Bladder microvascular endothelial cell (primary cell): ENCODE results near the gene PARD6A. TPM values are rescaled to one million over a fixed set of nuclear protein-coding genes. Genes with fewer than 3 reads are reported as not detected.

Source experiments
- total RNA-seq: library from RNA; depleted of rRNA; stranded (reverse); fragments of >200 nt; gene quantifications from 2 replicates; pipeline ENCODE4 v1.2.3, GENCODE V29; 2014

Gene PARD6A
- total RNA-seq: 2.5 and 2.8 TPM in 2 replicates

DNA sequence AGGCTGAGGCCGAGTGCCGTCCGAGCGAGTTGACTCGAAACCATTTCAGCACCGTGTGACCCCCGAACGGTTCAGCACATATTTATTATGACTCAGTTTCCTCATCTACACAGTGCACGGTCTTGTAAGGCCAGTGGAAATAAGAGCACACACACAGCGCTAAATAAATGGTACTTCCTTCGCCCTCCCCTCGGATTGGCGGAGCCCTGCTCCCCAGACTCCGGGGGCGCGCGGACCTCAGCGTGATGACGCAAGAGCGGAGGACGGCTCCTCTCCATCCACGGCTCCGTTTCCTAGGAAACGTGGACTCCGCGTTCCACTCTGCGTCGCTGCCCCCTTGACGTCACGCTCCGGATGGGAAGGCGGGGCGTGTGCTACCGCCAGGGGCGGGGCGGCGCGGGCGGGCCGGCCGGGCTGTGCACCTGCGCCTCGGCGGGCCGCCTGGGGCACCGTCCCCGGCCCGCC lies at the start of gene PARD6A:
TSS of gene PARD6A (plus strand) at position 397 of the 465 bp plus-strand sequence. CDS start 79 bp downstream, outside the sequence.

GRCh38 chr16:67659675-67660563 lies 841 bp upstream of the PARD6A start, which contains the start of gene ACD:
ACD (minus strand) TSS chr16:67660260; CDS start chr16:67660220, 40 bp downstream.

GRCh38 chr16:67666559-67667452 lies 6.0 kb downstream of the PARD6A start, which contains the start of the genes C16orf86 and ENKD1:
C16orf86 (plus strand) TSS chr16:67666814; CDS start chr16:67666971, 157 bp downstream.
ENKD1 (minus strand) TSS chr16:67666750; CDS start chr16:67666442, 308 bp downstream.

Other genes with a start within 250 kb of the PARD6A start
- 2.8 and 5.6 TPM in 2 replicates for gene ZDHHC1, start 244.5 kb upstream of the PARD6A start, total RNA-seq
- 0.16 and 0.38 TPM in 2 replicates for gene HSD11B2, start 229.8 kb upstream of the PARD6A start, total RNA-seq
- 72.7 and 134 TPM in 2 replicates for gene ATP6V0D1, start 179.8 kb upstream of the PARD6A start, total RNA-seq
- gene AGRP, start 177.4 kb upstream of the PARD6A start, total RNA-seq: not detected in 2 replicates
- 45.2 and 144 TPM in 2 replicates for gene RIPOR1, start 132.1 kb upstream of the PARD6A start, total RNA-seq
- 20.1 and 28.3 TPM in 2 replicates for gene CTCF, start 98.4 kb upstream of the PARD6A start, total RNA-seq
- gene CARMIL2, start 15.8 kb upstream of the PARD6A start, total RNA-seq: 0.25 and 0.49 TPM in 2 replicates
- 13.4 and 14.4 TPM in 2 replicates for gene ACD, start 700 bp upstream of the PARD6A start, total RNA-seq
- 14.3 and 14.9 TPM in 2 replicates for gene ENKD1, start 5.8 kb downstream of the PARD6A start, total RNA-seq
- 2.0 and 2.8 TPM in 2 replicates for gene C16orf86, start 5.9 kb downstream of the PARD6A start, total RNA-seq
- gene GFOD2, start 58.4 kb downstream of the PARD6A start, total RNA-seq: 40.5 and 62.6 TPM in 2 replicates
- 4.2 and 11.8 TPM in 2 replicates for gene RANBP10, start 145.6 kb downstream of the PARD6A start, total RNA-seq
- gene TSNAXIP1, start 145.9 kb downstream of the PARD6A start, total RNA-seq: 0.81 and 0.88 TPM in 2 replicates
- 26.6 and 43.9 TPM in 2 replicates for gene THAP11, start 181.4 kb downstream of the PARD6A start, total RNA-seq
- gene NUTF2, start 186.0 kb downstream of the PARD6A start, total RNA-seq: 119 and 125 TPM in 2 replicates
- gene CENPT, start 186.7 kb downstream of the PARD6A start, total RNA-seq: 17.2 and 25.7 TPM in 2 replicates
- gene EDC4, start 212.1 kb downstream of the PARD6A start, total RNA-seq: 57.0 and 92.5 TPM in 2 replicates
- gene NRN1L, start 223.9 kb downstream of the PARD6A start, total RNA-seq: 0.16 TPM in 1 of 2 replicates, not detected in the other
- 12.5 and 35.7 TPM in 2 replicates for gene PSKH1, start 232.3 kb downstream of the PARD6A start, total RNA-seq